Measurements from ENCODE around the gene TASP1.

Gene TASP1

DNA sequence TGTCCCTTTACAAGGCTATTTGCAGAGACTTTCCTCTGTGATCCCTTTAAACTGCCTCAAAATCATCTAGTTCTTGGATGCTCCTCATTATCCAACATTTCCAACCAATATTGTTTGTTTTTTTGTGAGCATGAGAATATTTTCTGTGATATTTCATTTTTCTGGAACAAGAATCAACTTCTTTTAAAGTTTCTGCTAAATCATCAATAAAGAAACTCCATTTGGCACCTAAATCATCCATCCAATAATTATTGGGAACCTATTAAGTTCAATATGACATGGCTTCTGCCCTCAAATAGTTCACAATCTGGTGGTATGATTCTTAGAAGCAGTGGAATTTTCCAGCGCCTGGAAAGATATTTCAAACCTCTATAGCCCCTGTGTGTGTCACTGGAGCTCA, 210.0 kb downstream of the TASP1 start:
- DNase-seq: no peak

GRCh38 chr20:13426870-13427269, 211.9 kb downstream of the TASP1 start:
- no peak for DNase-seq

- no peak for DNase-seq
Observed at GRCh38 chr20:13425381-13426135, 213.2 kb downstream of the TASP1 start.

DNA sequence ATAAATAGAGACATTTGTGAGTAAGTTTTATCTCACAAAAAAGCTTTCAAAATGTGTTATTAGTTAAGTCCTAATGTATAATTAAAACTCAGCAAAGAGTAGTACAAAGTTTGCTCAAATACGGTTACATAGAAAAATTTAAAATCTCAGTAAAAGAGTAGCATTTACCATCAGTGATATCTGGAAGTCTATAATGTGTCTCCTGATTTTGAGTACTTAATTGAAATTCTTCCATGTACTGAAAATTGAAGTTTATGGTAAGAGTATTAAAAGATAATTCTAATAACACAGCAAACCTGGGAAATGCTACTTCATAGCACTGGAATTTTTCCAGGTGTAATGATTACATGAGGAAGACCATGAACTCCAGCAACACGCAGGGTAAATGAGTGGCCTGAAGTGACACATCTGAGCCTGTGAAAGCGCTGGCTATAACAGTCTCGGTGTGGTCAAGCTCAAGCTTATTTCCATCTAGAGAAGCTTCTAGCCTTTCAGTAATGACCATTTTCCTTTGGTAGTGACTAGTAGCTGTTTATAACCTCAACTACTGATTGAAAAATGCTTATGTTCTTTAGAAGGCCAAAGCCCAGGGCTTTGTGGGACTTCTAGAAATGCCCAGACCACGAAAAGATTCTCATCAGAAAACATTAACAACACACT, 214.4 kb downstream of the TASP1 start:
- DNase-seq: no peak

GRCh38 chr20:13423472-13424173, 215.1 kb downstream of the TASP1 start:
- DNase-seq: no peak

GRCh38 chr20:13422637-13423036, 216.1 kb downstream of the TASP1 start:
- no peak for DNase-seq

DNA sequence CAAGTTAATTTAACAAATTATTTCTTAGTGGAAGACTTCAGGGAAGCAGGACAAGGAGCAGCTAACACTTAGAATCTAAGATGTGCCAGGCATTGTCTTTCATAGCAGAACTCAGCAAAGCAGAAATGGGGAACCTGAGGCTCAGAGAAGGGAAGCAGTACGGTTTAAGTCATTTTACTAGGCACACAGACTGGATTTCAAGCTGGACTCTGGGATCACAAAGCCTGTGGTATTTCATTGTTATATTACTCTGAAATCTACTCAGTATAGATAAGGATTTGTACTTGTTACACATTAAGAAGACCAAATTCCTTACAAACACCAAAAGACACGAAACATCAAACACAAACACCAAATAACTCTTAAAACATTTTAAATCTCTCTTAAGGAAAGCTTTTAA, 218.1 kb downstream of the TASP1 start:
- DNase-seq: no peak

- DNase-seq: no peak
Observed at GRCh38 chr20:13419477-13419876, 219.3 kb downstream of the TASP1 start.

DNA sequence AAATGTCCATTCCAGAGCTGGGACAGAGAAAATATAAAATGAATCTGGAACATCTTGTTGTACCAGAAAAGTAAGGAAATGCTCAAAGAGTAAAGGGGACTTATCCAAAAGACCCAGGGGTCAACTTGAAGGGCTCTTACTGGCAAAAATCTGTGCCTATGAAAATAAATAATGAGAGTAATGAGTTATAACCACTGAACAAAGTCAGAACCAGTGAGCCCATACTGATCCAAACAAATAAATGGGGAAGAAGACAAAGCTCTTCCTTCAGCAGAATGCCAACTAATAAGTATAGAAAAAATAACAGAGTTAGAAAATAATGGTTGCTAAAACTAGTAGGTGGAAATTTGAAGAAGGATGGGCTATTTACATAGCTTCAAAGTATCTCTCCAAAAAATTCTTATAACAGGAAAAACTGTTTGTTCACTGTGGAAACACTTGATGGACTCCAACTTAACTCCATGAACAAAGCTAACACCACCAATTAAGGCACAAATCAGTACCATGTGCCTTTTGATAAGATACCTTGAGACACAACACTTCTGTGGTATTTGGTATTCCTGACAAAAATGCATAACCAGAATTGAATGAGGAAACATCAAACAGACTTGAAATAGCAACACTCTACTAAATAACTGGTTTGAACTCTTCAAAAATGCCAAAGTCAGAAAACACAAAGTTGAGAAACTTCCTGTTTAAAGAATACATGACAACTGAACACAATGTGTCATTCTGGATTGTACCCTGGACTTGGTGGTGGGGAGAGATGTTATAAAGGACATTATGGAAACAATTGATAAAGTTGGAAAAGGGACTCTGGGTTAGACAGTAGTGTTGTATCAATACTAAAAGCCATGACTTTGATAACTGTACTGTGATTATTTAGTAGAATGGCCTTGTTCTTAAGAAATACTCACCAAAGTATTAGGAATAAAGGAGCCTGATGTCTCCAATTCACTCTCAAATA, 220.2 kb downstream of the TASP1 start:
- DNase-seq: no peak

DNA sequence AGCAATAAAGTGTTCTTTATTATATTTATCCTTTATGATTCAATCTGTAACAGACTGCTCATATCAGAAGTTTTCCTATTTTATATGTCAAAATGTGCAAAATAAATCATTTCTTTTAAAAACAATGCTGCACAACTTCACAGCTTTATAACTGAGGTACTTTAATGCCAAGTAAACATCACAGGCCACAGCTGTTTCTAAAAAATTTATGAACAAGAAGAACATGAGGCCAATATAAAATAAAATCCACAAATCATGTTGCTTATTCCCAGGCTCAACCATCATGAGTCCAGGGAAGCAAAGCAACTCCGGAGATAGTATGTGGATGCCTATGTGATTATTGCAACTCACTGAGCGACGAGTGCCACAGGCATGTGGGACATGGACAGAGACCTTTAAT, 222.2 kb downstream of the TASP1 start:
- DNase-seq: no peak

DNA sequence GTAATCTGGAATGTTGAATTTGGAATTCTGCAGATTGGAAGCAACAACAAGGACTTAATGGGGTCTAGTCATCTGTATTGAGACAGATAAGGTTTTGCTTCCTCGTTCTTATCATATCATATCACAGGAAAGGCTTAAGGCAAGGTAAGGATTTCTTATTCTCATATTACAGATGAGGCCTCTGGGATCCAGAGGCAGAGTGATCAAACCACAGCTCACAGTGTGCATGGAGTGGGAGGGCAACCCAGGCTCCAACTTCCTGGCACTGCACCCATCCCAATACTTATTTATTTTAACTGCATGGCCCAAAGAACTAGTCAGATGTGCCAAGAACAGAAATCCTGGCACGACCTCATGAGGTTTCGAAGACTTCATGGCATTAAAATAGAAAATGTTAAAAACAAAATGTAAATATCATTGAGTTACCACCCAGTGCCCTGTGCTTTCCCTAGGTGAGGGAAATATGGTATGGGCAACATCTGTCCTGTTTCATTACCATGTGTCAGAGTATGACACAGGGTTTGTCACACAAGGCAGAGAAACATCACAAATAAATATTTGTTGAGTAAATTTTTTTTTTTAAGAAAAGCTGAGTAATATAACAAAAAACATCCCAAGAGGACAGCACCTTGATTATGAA, 225.8 kb downstream of the TASP1 start:
- DNase-seq: no peak

DNA sequence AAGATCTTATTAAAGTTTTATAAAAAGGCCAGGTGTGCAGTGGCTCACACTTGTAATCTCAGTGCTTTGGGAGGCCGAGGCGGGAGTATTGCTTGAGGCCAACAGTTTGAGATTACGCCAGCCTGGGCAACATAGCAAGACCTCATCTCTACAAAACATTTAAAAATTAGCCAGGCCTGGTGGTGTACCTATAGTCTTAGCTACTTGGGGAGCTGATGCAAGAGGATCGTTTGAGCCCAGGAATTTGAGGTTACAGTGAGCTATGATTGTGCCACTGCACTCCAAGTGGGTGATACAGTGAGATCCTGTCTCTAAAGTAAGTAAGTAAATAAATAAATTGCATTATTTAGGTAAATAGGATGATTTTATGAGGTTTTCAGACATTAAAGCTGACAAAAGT, 234.4 kb downstream of the TASP1 start:
- DNase-seq: no peak

DNA sequence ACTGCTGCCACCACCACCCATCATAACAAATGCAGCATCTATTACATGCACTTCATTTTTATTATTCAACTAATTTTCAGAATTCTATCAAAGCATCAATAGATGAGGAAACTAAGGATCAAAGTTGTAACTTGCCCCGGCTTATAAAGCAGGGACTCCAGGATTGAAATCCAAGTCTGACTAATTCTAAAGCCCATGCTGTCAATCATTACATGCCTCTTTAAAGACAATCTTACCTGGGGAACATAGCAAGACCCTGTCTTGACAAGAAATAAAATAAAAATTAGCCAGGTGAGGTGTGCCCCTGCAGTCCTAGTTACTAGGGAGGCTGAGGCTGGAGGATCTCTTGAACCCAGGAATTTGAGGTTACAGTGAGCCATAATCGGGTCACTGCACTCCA, 235.3 kb downstream of the TASP1 start:
- no peak for DNase-seq

GRCh38 chr20:13402986-13403385, 235.7 kb downstream of the TASP1 start:
- no peak for DNase-seq

- DNase-seq: no peak
Observed at GRCh38 chr20:13402171-13402760, 236.5 kb downstream of the TASP1 start.

DNA sequence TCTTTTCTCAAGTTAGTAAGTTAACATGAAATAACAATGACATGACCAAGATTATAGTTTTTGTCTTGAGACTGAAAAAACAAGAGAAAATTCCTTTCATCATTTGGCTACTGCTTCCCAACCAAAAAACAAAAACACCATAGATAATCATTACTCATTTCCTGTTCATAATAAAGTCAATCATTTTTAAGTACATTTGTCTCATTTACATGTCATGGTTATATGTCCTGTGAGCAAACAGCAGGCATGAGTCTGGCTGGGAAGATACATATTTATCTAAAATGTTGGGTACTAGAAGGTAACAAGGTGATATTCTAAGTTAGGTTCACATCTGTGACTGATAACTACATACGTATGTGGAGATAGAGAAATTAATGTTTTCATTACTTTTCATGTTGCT, 237.1 kb downstream of the TASP1 start:
- DNase-seq: no peak

DNA sequence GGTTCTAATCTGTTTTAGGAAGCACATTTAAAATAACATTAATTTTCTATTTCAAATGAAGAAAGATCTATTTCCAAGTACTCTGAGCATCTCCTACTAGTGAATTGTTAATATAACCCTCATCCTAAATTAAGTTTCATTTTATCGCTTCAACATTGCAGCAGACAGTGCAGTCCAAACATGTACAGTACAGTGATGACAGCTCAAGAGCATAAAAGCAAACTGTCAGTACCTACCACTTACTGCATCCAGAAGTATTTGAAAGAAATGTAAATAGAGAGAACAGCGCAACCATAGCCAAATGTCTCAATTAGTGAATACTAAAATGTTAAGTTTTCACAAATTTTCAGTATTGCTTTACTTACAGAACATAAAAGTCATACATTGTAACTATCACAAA, 238.3 kb downstream of the TASP1 start:
- DNase-seq: no peak

GRCh38 chr20:13397300-13397724, 241.4 kb downstream of the TASP1 start:
- DNase-seq: no peak

DNA sequence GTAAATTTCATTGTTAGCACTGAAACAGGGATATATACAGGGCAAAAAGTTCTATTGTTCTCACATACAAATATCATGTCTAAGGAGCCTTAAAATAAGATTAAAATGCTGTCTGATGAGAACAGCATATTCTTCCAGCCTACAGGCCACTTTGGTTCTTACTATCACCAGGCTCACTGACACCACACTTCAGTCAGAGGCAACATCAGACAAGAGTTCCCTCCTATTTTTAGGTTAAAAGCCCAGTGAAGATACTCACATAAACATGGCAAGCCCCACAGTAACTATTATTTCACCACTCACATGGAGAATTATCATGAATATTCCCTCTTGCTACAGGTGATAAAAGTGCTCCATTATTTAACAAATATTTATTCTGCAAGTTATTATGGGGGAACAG, 241.9 kb downstream of the TASP1 start:
- no peak for DNase-seq

DNA sequence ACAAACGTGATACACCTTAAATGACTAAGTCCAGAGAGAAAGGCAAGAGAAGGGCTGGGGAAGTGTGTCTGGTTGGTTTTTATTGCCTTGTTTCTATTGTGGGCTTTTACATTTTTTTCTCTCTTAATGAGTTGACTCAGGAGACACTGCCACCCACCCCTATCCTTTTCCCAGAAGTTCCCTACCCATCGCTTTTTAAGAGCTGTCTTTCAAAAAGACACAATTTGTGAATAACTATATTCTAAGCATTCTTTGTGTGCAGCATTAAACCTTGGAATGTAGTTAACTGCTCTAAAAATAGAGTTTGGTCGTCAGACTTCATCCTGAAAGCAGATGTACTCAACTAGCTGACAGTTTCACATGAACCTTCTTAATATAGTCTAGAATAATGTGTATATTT, 242.7 kb downstream of the TASP1 start:
- DNase-seq: no peak

GRCh38 chr20:13395232-13395631, 243.5 kb downstream of the TASP1 start:
- no peak for DNase-seq

- no peak for DNase-seq
Observed at GRCh38 chr20:13392391-13392790, 246.3 kb downstream of the TASP1 start.
